A673 (cell line): ENCODE results near the gene CUX1. TPM values are rescaled to one million over a fixed set of nuclear protein-coding genes. Genes with fewer than 3 reads are reported as not detected.

Source experiments
- BruUV-seq: library from RNA; stranded (reverse); fragments of 400-500 nt; replicated peaks from 2 replicates; lab custom pipeline; 2021; lab: Mats Ljungman, UMichigan
- CTCF ChIA-PET: fragments of 300-600 bp; sonication (Branson Sonifier 250); formaldehyde crosslinking; loops from one replicate; lab custom pipeline; 2022; ENCODE audit warnings: antibody characterized with exemption; lab: Charles Lee
- POLR2A ChIA-PET: fragments of 300-600 bp; sonication (Branson Sonifier 250); formaldehyde crosslinking; loops from one replicate; lab custom pipeline; 2022; ENCODE audit warnings: antibody characterized with exemption; ENCODE audit not compliant: low non-redundant PET; lab: Charles Lee
- DNase-seq: peaks from one replicate; pipeline ENCODE4 v3.0.0-alpha.2; 2015; ENCODE audit warnings: low spot score
- H3K27ac ChIP-seq: fragments of 200-600 bp; sonication (generic); 2 replicates; pipeline ENCODE4 v1.5.1; 2016; ENCODE audit warnings: mixed run types, low read depth, mild to moderate bottlenecking, mixed read lengths, antibody characterized with exemption, low read length; ENCODE audit not compliant: poor library complexity, severe bottlenecking
- H3K27me3 ChIP-seq: fragments of 200-600 bp; sonication (generic); replicated peaks from 2 replicates; pipeline ENCODE4 v1.6.1; 2017; ENCODE audit warnings: mixed run types, low read depth, mild to moderate bottlenecking, mixed read lengths, antibody characterized with exemption, low read length; ENCODE audit not compliant: insufficient read depth, poor library complexity
- H3K36me3 ChIP-seq: fragments of 200-600 bp; sonication (generic); 2 replicates; pipeline ENCODE4 v1.6.1; 2016; ENCODE audit warnings: mixed run types, mild to moderate bottlenecking, mixed read lengths, antibody characterized with exemption, low read length; ENCODE audit not compliant: insufficient read depth, poor library complexity, severe bottlenecking
- H3K4me1 ChIP-seq: fragments of 200-600 bp; sonication (generic); 2 replicates; pipeline ENCODE4 v1.6.1; 2017; ENCODE audit warnings: mixed run types, mild to moderate bottlenecking, mixed read lengths, antibody characterized with exemption, low read length; ENCODE audit not compliant: insufficient read depth, poor library complexity, severe bottlenecking
- H3K4me3 ChIP-seq: fragments of 200-600 bp; sonication (generic); 2 replicates; pipeline ENCODE4 v1.5.1; 2016; ENCODE audit warnings: low read depth, mixed run types, mild to moderate bottlenecking, mixed read lengths, low read length; ENCODE audit not compliant: poor library complexity, severe bottlenecking
- H3K9me3 ChIP-seq: fragments of 200-600 bp; sonication (generic); 2 replicates; pipeline ENCODE4 v1.6.1; 2016; ENCODE audit warnings: mixed run types, low read depth, mild to moderate bottlenecking, mixed read lengths, antibody characterized with exemption, low read length; ENCODE audit not compliant: poor library complexity, severe bottlenecking
- CTCF ChIP-seq: fragments of 300-800, 200-600 bp; sonication (generic); conservative IDR thresholded peaks from 2 replicates; pipeline ENCODE4 v1.5.1; 2017; ENCODE audit warnings: low read depth, mild to moderate bottlenecking, antibody characterized with exemption, low read length, moderate library complexity, mixed read lengths
- EZH2 ChIP-seq: fragments of 200-600 bp; sonication (generic); IDR thresholded peaks from 2 replicates; pipeline ENCODE4 v1.6.1; 2017; ENCODE audit warnings: borderline replicate concordance, low read depth, mild to moderate bottlenecking, mixed read lengths, antibody characterized with exemption, low read length; ENCODE audit not compliant: poor library complexity, severe bottlenecking
- intact Hi-C: fragments of 100-400 bp; cut with micrococcal nuclease; formaldehyde crosslinking; loops from one replicate; pipeline ENCODE4 v1.10.0; 2022; ENCODE audit not compliant: unreplicated experiment
- total RNA-seq: library from RNA; stranded (reverse); gene quantifications from 2 replicates; pipeline ENCODE4 v1.2.3, GENCODE V29; 2021

Gene CUX1
- total RNA-seq, 1 experiment from 2014 or later = 49.4 TPM

DNA sequence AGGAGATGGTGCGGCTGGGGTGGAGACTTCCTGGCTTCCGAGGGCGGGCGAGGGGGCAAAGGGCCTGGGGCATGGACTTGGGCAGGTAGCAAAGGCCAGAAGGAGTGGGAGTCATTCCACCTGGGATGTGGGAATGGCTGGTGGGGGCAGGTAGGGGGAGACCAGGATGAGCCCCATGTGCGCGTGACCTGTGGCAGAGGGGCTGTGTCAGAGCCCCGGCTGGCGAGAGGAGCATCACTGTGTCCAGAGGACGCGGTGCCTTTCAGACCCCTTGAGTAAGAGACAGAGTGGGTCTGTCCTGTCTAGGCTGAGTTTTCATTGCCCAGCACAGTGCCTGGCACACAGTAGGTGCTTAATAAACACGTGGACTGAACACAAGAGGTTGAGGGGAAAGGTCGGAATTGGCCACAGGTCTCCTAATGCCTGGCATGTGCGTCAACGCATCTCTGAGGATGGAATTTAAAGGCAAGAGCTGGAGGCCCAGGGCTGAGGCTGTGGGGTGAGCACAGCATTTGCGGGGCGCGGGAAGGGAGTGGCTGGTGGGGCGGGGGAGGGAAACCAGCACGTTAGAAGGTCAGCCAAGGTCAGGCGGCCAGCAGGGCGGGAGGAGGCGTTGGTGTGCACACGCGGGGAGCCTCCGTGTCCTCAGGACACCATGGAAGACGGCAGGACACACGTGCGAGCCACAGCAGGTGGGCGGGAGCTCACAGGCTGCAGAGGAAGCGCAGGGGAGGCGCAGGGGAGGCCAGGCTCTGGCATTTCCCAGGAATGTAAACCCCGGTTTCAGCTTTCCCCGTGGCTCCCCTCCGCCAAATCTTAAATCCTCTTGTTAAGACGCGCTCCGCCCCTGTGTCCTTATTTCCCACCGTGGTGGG, 51.8 kb downstream of the CUX1 start:
- no TSS peak for BruUV-seq
- intact Hi-C loops = no loop called here
- TF ChIP-seq CTCF = no peak
- TF ChIP-seq EZH2 = no peak
- no peak overlapping the region for H3K4me3 ChIP-seq
- no peak for DNase-seq
- ChIA-PET POLR2A (interaction anchor here (0.5 to 0.6 kb wide), 2 partner anchors 10 to 89 kb away, joined by 3 to 14 read pairs; no protein-coding TSS in a partner anchor), CTCF (no interaction called here)
- H3K27ac ChIP-seq = no peak overlapping the region
- H3K36me3 ChIP-seq = no peaks in the 10 kb centered on the region
- peaks cover 36% of the 10 kb centered on the region for H3K4me1 ChIP-seq
- H3K9me3 ChIP-seq = no peaks in the 10 kb centered on the region
- no peaks in the 10 kb centered on the region for H3K27me3 ChIP-seq

- H3K4me3 ChIP-seq = no peak overlapping the region
- intact Hi-C loops = no loop called here
- POLR2A ChIA-PET = interaction anchor here (0.6 kb wide), 1 partner anchor 9 kb away, joined by 14 read pairs; no protein-coding TSS in a partner anchor
Observed at GRCh38 chr7:101869901-101870290, 52.5 kb downstream of the CUX1 start.

More at GRCh38 chr7:101869901-101870290, 52.5 kb downstream of the CUX1 start:
- no peak for TF ChIP-seq CTCF
- TF ChIP-seq EZH2 = no peak
- H3K9me3 ChIP-seq = no peaks in the 10 kb centered on the region
- no peaks in the 10 kb centered on the region for H3K27me3 ChIP-seq
- no peak for DNase-seq
- CTCF ChIA-PET = no interaction called here
- no TSS peak for BruUV-seq
- H3K36me3 ChIP-seq = no peaks in the 10 kb centered on the region
- no peak overlapping the region for H3K27ac ChIP-seq
- H3K4me1 ChIP-seq = peaks cover 43% of the 10 kb centered on the region
